SK-N-SH treated with all-trans-retinoic acid at 6 μM for 48 hours (cell line): ENCODE results near the gene STK35.

Experiments
- ATAC-seq: fragments of 200-7000 bp; cut with Tn5 transposase; 3 replicates; pipeline ENCODE4 v1.9.1; 2020; ENCODE audit warnings: mild to moderate bottlenecking, moderate library complexity
- ARNTL ChIP-seq: fragments of 450-650 bp; formaldehyde crosslinking; IDR thresholded peaks from 2 replicates; pipeline ENCODE4 v1.5.0; 2020; ENCODE audit warnings: low read depth, mild to moderate bottlenecking, moderate library complexity, borderline replicate concordance
- BACH2 ChIP-seq: fragments of 250-450 bp; sonication (Bioruptor Pico); IDR thresholded peaks from 2 replicates; pipeline ENCODE4 v1.9.0; 2021; ENCODE audit warnings: mild to moderate bottlenecking, borderline replicate concordance
- CREB5 ChIP-seq: fragments of 250-450 bp; sonication (Bioruptor Pico); IDR thresholded peaks from 2 replicates; pipeline ENCODE4 v1.5.1; 2020; ENCODE audit warnings: low read depth, mild to moderate bottlenecking, moderate library complexity
- CSDC2 ChIP-seq: fragments of 250-450 bp; sonication (Bioruptor Pico); IDR thresholded peaks from 2 replicates; pipeline ENCODE4 v1.5.0; 2020; ENCODE audit warnings: mild to moderate bottlenecking, moderate library complexity
- CSRNP3 ChIP-seq: fragments of 250-450 bp; sonication (Bioruptor Pico); IDR thresholded peaks from 2 replicates; pipeline ENCODE4 v1.5.1; 2021; ENCODE audit warnings: mild to moderate bottlenecking, moderate library complexity
- ESRRG ChIP-seq: fragments of 250-450 bp; sonication (Bioruptor Pico); IDR thresholded peaks from 2 replicates; pipeline ENCODE4 v1.6.1; 2021; ENCODE audit warnings: mild to moderate bottlenecking
- GLIS3 ChIP-seq: fragments of 250-450 bp; sonication (Bioruptor Pico); IDR thresholded peaks from 2 replicates; pipeline ENCODE4 v1.5.0; 2020; ENCODE audit warnings: mild to moderate bottlenecking, moderate library complexity
- ISL1 ChIP-seq: fragments of 250-450 bp; sonication (Bioruptor Pico); IDR thresholded peaks from 2 replicates; pipeline ENCODE4 v2.1.2; 2022; ENCODE audit warnings: mild to moderate bottlenecking, moderate library complexity
- OSR1 ChIP-seq: fragments of 250-450 bp; sonication (Bioruptor Pico); IDR thresholded peaks from 2 replicates; pipeline ENCODE4 v1.8.0; 2022; ENCODE audit warnings: moderate library complexity, mild to moderate bottlenecking, inconsistent platforms
- PATZ1 ChIP-seq: fragments of 250-450 bp; sonication (Bioruptor Pico); IDR thresholded peaks from 2 replicates; pipeline ENCODE4 v1.8.0; 2020; ENCODE audit warnings: mild to moderate bottlenecking, moderate library complexity, borderline replicate concordance
- POU6F1 ChIP-seq: fragments of 250-450 bp; sonication (Bioruptor Pico); IDR thresholded peaks from 2 replicates; pipeline ENCODE4 v1.8.0; 2021; ENCODE audit warnings: low read depth, mild to moderate bottlenecking, moderate library complexity, borderline replicate concordance
- PPARA ChIP-seq: fragments of 250-450 bp; sonication (Bioruptor Pico); IDR thresholded peaks from 2 replicates; pipeline ENCODE4 v1.5.0; 2020; ENCODE audit warnings: mild to moderate bottlenecking, borderline replicate concordance
- RARB ChIP-seq: fragments of 250-450 bp; sonication (Bioruptor Pico); IDR thresholded peaks from 2 replicates; pipeline ENCODE4 v1.8.0; 2021; ENCODE audit warnings: mild to moderate bottlenecking, moderate library complexity
- TCF4 ChIP-seq: fragments of 250-450 bp; sonication (Bioruptor Pico); IDR thresholded peaks from 2 replicates; pipeline ENCODE4 v1.8.0; 2021; ENCODE audit warnings: mild to moderate bottlenecking, moderate library complexity, borderline replicate concordance
- TOX ChIP-seq: fragments of 250-450 bp; sonication (Bioruptor Pico); IDR thresholded peaks from 2 replicates; pipeline ENCODE4 v1.8.0; 2021; ENCODE audit warnings: mild to moderate bottlenecking, moderate library complexity, borderline replicate concordance
- ZC3H10 ChIP-seq: fragments of 250-450 bp; sonication (Bioruptor Pico); IDR thresholded peaks from 2 replicates; pipeline ENCODE4 v1.5.1; 2021; ENCODE audit warnings: mild to moderate bottlenecking, moderate library complexity
- ZFP30 ChIP-seq: fragments of 450-650 bp; formaldehyde crosslinking; IDR thresholded peaks from 2 replicates; pipeline ENCODE4 v1.5.0; 2022; ENCODE audit warnings: mild to moderate bottlenecking, moderate library complexity
- ZNF565 ChIP-seq: fragments of 450-650 bp; formaldehyde crosslinking; conservative IDR thresholded peaks from 2 replicates; pipeline ENCODE4 v1.5.0; 2020; ENCODE audit warnings: low read depth, mild to moderate bottlenecking, moderate library complexity
- ZNF70 ChIP-seq: fragments of 450-650 bp; formaldehyde crosslinking; IDR thresholded peaks from 2 replicates; pipeline ENCODE4 v1.5.0; 2020; ENCODE audit warnings: mild to moderate bottlenecking, moderate library complexity
- ZNF8 ChIP-seq: fragments of 450-650 bp; formaldehyde crosslinking; IDR thresholded peaks from 2 replicates; pipeline ENCODE4 v1.5.0; 2020; ENCODE audit warnings: mild to moderate bottlenecking, moderate library complexity

Gene STK35

GRCh38 chr20:2165871-2166270 lies 64.2 kb downstream of the STK35 start:
- TF ChIP-seq PATZ1 (CRISPR knock-in tag) = no peak
- ATAC-seq = no peak

GRCh38 chr20:2167112-2167511 lies 65.5 kb downstream of the STK35 start:
- TF ChIP-seq PPARA (CRISPR knock-in tag) (no peak), RARB (CRISPR knock-in tag) (no peak), ARNTL (CRISPR knock-in tag) (no peak), ZNF565 (CRISPR knock-in tag) (no peak), ESRRG (no peak), TOX (CRISPR knock-in tag) (no peak), PATZ1 (CRISPR knock-in tag) (no peak), CSDC2 (CRISPR knock-in tag) (no peak), ZNF70 (CRISPR knock-in tag) (no peak), GLIS3 (CRISPR knock-in tag) (no peak), TCF4 (CRISPR knock-in tag) (no peak), ISL1 (CRISPR knock-in tag) (no peak), OSR1 (no peak), CSRNP3 (CRISPR knock-in tag) (no peak), ZC3H10 (CRISPR knock-in tag) (no peak)
- no peak for ATAC-seq

- ATAC-seq = no peak
- TF ChIP-seq ZC3H10 (CRISPR knock-in tag) = no peak
- TF ChIP-seq TCF4 (CRISPR knock-in tag) = no peak
- TF ChIP-seq ZNF8 = no peak
- TF ChIP-seq ISL1 (CRISPR knock-in tag) = no peak
Observed at GRCh38 chr20:2168946-2169345, 67.3 kb downstream of the STK35 start.

- ATAC-seq = no peak
- TF ChIP-seq CSRNP3 (CRISPR knock-in tag) (no peak), OSR1 (no peak), ZC3H10 (CRISPR knock-in tag) (no peak), TOX (CRISPR knock-in tag) (no peak), ZNF70 (CRISPR knock-in tag) (no peak), ZNF565 (CRISPR knock-in tag) (no peak), PATZ1 (CRISPR knock-in tag) (no peak), ZFP30 (CRISPR knock-in tag) (no peak)
Observed at GRCh38 chr20:2169456-2170088, 67.9 kb downstream of the STK35 start.

GRCh38 chr20:2170404-2170803 lies 68.8 kb downstream of the STK35 start:
- no peak for ATAC-seq
- TF ChIP-seq CREB5 (CRISPR knock-in tag) = no peak
- TF ChIP-seq PATZ1 (CRISPR knock-in tag) = no peak
- no peak for TF ChIP-seq BACH2 (CRISPR knock-in tag)
- no peak for TF ChIP-seq OSR1
- no peak for TF ChIP-seq ISL1 (CRISPR knock-in tag)
- TF ChIP-seq POU6F1 = no peak
